ENCODE measurements around the gene SPRED1.

GRCh38 chr15:38374029-38374428, 121.4 kb downstream of the SPRED1 start:
- TF ChIP-seq CTCF (IDR thresholded peaks at IDR 0.05) (no peak), SIN3A (IDR thresholded peaks at IDR 0.05; ENCODE audit: borderline replicate concordance, insufficient read depth, low read depth, low read length) (no peak)

All from Panc1 (cell line).